GM19043 (cell line): Measurements from ENCODE around the gene FAM3B.
"Not testable (repeated sequence)": the region's sequence is repeated elsewhere in the genome, so short reads cannot be mapped to it uniquely, and the experiment has no call there.

Experiments used
- ATAC-seq: cut with Tn5 transposase; IDR thresholded peaks from one replicate; pipeline ENCODE4 v1.9.1; 2021; ENCODE audit warnings: low read depth; ENCODE audit not compliant: unreplicated experiment

The FAM3B gene

DNA sequence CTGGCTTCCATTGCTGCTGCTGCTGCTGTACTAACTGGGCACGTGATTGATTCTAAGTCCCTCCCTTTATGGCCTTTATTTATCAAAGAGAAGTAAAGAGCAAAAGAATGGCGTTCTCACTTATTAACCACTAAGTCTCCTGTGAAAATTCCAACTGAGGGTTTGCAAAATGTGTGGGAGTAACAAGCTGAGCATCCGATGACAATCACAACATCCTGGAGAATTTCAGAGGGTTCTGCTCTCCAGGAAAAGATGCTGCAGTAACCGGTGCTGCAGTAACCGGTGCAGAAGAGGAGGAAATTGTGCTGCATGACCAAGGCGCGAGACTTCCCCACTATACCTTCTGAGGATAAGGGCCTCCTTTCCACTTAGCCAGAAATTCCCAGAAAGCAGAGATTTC, 32.5 kb downstream of the FAM3B start:
- no peak for ATAC-seq

GRCh38 chr21:41349619-41350390, 33.2 kb downstream of the FAM3B start:
- no peak for ATAC-seq

DNA sequence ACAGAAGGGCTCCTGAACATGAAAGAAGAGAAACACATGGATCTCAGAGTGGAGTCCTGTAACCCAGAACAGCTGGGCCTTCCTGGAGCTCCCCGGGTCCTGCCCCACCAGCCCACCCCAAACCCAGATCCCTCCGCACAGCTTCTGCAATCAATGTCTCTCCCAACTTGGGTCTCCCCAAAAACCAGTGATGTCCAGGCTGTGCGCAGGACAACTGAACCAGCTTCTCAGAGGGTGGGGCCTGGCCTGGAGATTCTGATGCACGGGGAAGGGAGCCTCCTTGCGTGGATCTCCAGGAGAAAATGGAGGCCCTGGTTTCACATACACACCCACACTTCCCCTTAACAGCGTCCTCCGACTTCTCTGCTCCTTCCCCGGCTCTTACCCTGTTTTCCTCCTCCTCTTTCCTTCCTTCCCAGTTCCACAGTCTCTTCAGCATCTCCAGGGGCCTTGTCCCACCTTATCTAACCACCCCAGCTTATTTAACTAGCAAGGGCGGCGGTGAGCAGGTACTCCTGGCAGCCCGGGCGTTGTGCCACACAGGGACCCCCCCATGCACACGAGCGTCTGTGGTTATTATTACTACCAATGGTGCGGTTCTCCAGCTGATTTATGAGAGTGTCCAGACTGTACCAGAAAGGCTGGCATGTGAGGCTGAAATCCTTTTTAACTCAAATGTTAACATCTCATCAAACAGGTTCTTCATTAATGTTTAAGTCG, 34.0 kb downstream of the FAM3B start:
- no peak for ATAC-seq

DNA sequence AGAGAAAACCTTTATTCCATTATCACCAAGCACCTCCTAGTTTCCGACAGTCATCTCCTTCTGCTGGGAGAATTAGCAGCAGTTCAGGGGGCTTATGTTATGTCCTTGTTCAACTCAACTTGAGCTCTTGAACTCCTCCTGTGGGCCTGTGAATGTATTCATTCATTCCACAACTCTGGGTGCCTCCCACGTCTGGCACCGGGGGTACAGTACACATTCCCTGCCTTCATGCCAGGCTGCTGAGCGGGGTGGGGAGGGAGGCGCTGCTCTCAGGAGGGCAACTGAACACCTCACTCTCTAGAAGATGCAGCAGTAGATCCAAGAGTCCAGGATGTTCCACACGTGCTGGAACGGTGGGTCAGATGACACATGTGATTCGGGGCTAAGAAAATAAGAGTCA, 40.9 kb downstream of the FAM3B start:
- no peak for ATAC-seq

DNA sequence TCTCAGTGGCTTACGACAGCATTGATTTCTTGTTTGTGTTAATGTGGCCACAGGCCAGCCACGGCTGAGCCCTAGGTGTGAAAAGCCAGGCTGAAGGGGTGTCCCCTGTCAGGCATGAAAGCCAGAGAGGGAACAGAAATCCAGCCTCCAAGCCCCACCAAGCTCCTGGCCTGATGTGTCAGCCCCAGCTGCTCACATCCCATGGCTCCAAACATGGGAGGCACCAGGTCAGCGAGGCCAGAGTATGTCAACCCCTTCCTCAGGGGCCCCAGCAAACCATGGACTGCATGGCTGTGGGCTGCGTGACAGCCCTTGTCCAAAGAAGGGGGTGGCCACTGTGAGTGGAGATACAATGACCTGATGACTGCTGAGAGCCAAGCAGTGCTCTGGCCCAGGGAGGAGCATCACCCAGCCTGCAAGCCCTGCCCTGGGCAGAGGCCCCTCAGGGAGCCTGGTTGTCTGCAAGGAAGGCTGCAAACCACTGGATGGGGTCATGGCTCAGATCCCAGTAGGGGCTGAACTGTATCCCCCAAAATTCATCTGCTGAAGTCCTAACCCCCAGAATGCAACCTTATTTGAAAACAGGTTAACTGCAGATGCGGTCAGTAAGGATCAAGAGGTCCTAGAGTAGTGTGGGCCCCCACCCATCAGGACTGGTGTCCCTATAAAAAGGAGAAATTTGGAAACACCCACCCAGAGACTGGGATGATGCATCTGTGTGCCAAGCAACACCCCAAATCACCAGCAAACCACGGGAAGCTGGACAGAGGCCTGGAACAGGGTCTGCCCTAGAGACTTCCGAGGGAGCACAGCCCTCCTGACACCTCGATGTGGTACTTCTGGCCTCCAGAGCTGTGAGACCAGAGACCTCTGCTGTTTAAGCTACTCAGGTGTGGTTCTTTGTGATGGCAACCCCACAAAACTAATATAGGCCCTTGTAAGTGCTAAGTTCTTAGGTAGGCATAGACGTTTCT, 41.9 kb downstream of the FAM3B start:
- no peak for ATAC-seq

DNA sequence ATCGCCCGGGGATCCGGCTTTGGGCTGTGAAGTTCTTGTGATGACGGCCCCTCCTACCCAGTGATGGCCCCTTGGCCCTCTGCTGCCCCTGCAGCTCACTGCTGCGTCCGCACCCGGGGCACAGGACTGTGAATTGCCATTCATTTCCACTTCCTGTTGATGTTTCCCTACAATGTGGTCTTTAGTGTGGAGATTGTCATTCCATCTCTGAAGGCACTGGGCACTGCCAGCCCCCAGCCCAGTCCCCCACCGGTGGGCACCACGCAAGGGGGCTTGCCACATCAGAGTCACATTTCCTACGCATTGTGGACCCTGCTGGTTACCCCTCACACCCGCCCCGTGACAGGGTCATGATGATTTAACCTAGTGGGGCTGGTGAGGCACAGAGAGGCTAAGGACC, 42.7 kb downstream of the FAM3B start:
- no peak for ATAC-seq

- ATAC-seq, result not testable (repeated sequence)
Measured at GRCh38 chr21:41359754-41360071, 43.1 kb downstream of the FAM3B start.

- ATAC-seq, result no peak
Measured at GRCh38 chr21:41360072-41360821, 43.6 kb downstream of the FAM3B start.

DNA sequence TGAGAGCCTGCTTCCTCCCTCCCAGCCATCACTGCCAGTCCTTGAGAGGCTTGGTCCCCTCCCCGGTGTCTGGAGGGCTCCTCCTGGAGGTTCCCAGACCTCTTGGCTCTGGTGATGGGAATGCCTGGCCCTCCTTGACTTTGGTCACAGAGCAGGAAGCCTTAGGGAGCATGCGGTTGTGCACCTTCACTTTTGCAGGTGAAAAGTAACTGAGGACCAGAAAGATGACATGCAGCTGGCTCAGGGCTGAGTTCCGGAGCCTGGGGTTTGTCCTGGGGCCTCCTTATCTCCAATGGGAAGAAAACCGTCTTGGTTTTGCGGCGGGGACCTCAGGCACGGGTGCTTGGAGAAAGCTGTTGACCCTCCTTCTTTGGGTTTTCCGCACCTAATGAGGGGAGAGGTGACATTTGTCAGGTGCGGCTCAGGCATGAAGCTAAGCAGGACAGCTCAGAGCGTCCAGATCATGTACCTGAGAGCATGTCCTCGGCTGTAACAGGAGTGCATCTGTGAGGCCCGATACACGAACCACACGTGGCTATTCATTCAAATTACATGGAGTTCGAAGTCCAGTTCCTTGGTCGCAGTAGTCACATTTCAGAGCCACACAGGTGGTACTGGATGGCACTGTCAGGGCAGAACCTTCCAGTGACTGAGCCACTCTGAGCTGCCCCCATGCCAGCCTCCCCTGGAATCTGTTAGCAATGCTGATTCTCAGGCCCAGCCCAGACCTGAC, 44.6 kb downstream of the FAM3B start:
- no peak for ATAC-seq

- ATAC-seq, result peak; percentile 66
Measured at GRCh38 chr21:41361786-41362604, 45.4 kb downstream of the FAM3B start, which contains the start of gene MX2. Gene MX2 (plus strand): TSS chr21:41362027. CDS start chr21:41376907, 14,880 bp downstream.

GRCh38 chr21:41362605-41363369, 46.2 kb downstream of the FAM3B start:
- ATAC-seq, result no peak

GRCh38 chr21:41363370-41364270, 47.0 kb downstream of the FAM3B start:
- no peak for ATAC-seq

DNA sequence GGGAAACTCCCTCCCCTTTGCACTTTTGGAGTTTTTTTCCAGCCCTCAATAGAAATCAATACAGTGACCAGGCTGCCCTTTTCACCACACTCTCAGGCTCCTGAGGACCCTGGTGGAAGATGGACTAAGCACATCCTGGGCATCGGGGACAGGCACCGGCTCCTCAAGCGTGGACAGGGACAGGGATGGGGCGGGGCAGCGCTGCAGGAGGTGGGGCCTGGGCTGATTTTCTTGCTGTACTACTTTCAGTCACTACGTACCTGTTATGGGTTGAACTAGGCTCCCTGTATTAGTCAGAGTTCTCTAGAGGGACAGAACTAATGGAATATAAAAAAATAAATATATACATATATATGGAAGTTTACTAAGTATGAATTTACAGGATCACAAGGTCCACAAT, 47.7 kb downstream of the FAM3B start:
- no peak for ATAC-seq

GRCh38 chr21:41365377-41366107, 48.9 kb downstream of the FAM3B start:
- no peak for ATAC-seq

DNA sequence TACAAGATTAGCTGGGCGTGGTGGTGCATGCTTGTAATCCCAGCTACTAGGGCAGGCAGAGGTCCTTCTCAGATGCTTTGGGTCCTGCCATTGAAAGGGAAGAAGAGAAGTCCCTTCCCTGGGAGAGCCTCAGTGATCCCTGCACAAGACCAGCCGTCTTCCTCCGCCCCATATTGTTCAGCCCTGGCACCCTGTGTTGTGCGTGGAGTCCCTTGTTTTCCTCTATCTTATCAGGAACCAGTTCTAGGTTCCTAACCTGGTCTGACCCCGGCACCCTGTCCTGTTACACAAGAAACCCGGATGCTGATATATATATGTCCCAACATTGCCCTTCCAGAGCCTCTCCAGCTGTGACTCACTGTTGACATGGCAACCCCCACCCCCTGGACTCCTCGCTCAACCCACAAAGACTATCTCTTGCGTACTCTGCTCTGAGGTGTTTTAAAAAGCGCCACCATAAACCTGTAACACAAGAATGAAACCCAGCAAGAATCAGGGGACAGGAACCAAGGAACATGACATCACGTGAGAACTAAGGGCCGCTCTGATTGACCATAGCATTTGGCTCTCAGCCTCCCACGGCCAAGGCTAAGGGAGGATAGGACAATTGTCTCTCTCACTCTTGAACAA, 50.0 kb downstream of the FAM3B start:
- no peak for ATAC-seq
